Progenitor cell of endocrine pancreas (in vitro differentiated cells): ENCODE data around the gene PPP3CA. TPM values are rescaled to one million over a fixed set of nuclear protein-coding genes. Genes with fewer than 3 reads are reported as not detected.

Source experiments
- DNase-seq: peaks from one replicate; pipeline ENCODE4 v3.0.0; 2021; ENCODE audit warnings: low spot score; ENCODE audit not compliant: unreplicated experiment
- H3K27ac Mint-ChIP-seq: 2 replicates; pipeline ENCODE4 v1.8.0; 2021; ENCODE audit warnings: mild to moderate bottlenecking, moderate library complexity, mixed read lengths
- H3K27me3 Mint-ChIP-seq: 2 replicates; pipeline ENCODE4 v1.8.0; 2021; ENCODE audit warnings: mixed read lengths
- H3K36me3 Mint-ChIP-seq: 2 replicates; pipeline ENCODE4 v1.8.0; 2022; ENCODE audit warnings: mixed read lengths; ENCODE audit not compliant: insufficient read depth
- H3K4me1 Mint-ChIP-seq: 2 replicates; pipeline ENCODE4 v1.8.0; 2021; ENCODE audit warnings: low read depth, mixed read lengths
- H3K4me3 Mint-ChIP-seq: 2 replicates; pipeline ENCODE4 v1.8.0; 2021; ENCODE audit warnings: low read depth, mild to moderate bottlenecking, moderate library complexity, mixed read lengths
- H3K9me3 Mint-ChIP-seq: 2 replicates; pipeline ENCODE4 v1.8.0; 2021; ENCODE audit warnings: low read depth, mixed read lengths
- CTCF ChIP-seq: fragments of 200-600 bp; sonication (generic); IDR thresholded peaks from one replicate; pipeline ENCODE4 v1.5.0; 2021; ENCODE audit warnings: antibody characterized with exemption, mild to moderate bottlenecking; ENCODE audit not compliant: unreplicated experiment
- total RNA-seq: library from RNA; stranded (reverse); gene quantifications from 2 replicates; pipeline ENCODE4 v1.2.1, GENCODE V29; 2021

The PPP3CA gene
- total RNA-seq, 1 donor from 2014 or later, result 22.5 TPM

GRCh38 chr4:101163936-101164335, 183.4 kb downstream of the PPP3CA start:
- no peak for TF ChIP-seq CTCF
- peaks cover 1% of the 10 kb centered on the region for H3K4me1 Mint-ChIP-seq
- H3K27me3 Mint-ChIP-seq, result no peaks in the 10 kb centered on the region
- H3K4me3 Mint-ChIP-seq, result no peak overlapping the region
- H3K36me3 Mint-ChIP-seq, result no peaks in the 10 kb centered on the region
- no peak for DNase-seq
- no peak overlapping the region for H3K27ac Mint-ChIP-seq
- no peaks in the 10 kb centered on the region for H3K9me3 Mint-ChIP-seq

GRCh38 chr4:101162990-101163380, 184.3 kb downstream of the PPP3CA start:
- H3K4me1 Mint-ChIP-seq, result peaks cover 4% of the 10 kb centered on the region
- TF ChIP-seq CTCF, result no peak

DNA sequence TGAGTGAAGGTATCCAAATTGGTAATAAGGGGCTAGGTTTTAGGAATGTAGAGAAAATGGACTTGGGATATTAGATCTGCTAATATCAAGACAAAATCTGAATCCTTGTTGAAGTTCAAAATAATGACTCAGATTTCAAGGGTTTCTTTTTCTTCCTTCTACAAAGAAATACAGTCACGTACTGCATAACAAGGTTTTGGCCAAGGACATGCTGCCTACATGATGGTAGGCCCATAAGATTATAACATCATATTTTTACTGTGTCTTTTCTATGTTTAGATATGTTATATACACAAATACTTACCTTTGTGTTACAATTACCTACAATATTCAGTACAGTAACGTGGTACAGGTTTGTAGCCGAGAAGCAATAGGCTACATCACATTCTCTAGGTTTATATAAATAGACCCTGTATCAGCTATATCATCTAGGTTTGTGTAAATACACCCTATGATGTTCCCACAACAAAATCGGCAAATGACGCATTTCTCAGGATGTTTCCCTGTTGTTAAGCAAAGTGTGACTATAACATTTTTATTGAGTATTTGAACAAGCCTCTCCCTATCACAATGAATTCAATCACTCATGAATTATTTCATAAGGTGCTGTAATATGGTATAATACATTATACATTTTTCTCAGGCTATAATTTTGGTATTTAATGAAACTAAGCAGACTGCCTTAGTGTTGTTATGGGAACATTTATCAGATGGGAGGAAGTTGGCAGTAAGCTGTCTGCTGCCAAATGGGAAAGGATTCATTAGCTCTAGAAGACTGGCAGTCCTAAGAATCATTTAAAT, 186.3 kb downstream of the PPP3CA start:
- no peak overlapping the region for H3K4me3 Mint-ChIP-seq
- H3K4me1 Mint-ChIP-seq, result peaks cover 3% of the 10 kb centered on the region
- no peak for TF ChIP-seq CTCF
- no peaks in the 10 kb centered on the region for H3K9me3 Mint-ChIP-seq
- peaks cover 1% of the 10 kb centered on the region for H3K27me3 Mint-ChIP-seq
- no peak overlapping the region for H3K27ac Mint-ChIP-seq
- DNase-seq, result no peak
- peaks cover 1% of the 10 kb centered on the region for H3K36me3 Mint-ChIP-seq

More at GRCh38 chr4:101162990-101163380, 184.3 kb downstream of the PPP3CA start:
- no peak overlapping the region for H3K4me3 Mint-ChIP-seq
- no peak for DNase-seq
- H3K36me3 Mint-ChIP-seq, result peaks cover 1% of the 10 kb centered on the region
- no peaks in the 10 kb centered on the region for H3K9me3 Mint-ChIP-seq
- H3K27me3 Mint-ChIP-seq, result no peaks in the 10 kb centered on the region
- H3K27ac Mint-ChIP-seq, result no peak overlapping the region

DNA sequence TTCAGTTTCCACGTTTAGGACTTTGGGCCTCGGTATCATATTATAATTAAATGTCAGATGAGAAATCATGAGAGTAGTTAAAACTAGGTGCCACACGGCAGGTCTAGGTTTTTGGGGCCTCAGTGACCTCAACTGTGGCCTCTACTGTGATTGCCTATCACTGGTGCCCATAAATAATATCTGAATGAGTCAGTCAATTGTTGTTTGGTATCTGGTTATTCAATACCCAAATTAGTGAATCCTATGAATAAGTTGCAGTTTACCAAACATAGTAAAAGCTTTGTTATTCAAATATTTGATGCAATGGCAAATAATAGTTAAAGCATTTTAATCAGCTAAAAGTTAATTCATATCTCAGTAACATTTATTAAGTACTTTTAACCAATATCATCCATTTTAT, 188.8 kb downstream of the PPP3CA start:
- no peak for DNase-seq
- Mint-ChIP-seq H3K4me1 (peaks cover 6% of the 10 kb centered on the region), H3K27me3 (peaks cover 2% of the 10 kb centered on the region), H3K4me3 (no peak overlapping the region), H3K9me3 (no peaks in the 10 kb centered on the region), H3K27ac (no peak overlapping the region), H3K36me3 (peaks cover 1% of the 10 kb centered on the region)
- TF ChIP-seq CTCF, result no peak

DNA sequence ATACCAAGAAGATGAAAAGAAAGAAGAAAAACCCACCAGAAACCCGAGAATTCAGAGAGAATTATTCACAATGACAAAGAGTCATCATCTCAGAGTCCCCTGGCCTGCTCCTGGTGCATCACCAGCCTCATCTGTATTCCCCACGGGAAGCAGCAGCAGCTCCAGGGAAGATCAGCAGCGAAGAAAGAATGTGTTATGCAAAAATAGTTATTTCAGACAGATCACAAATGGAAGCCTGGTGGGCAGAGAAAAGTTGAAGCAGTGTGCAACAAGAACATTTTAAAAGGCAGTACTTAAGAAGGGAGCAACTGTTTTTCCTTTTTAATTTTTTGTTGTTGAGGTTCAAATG, 189.2 kb downstream of the PPP3CA start:
- Mint-ChIP-seq H3K9me3 (no peaks in the 10 kb centered on the region), H3K27me3 (peaks cover 2% of the 10 kb centered on the region), H3K4me3 (no peak overlapping the region), H3K27ac (no peak overlapping the region), H3K36me3 (peaks cover 1% of the 10 kb centered on the region), H3K4me1 (peaks cover 8% of the 10 kb centered on the region)
- no peak for DNase-seq
- TF ChIP-seq CTCF, result no peak
